22Rv1 (cell line): ENCODE data around the gene COL16A1.

Experiments
- CTCF ChIP-seq: fragments of 450-650 bp; IDR thresholded peaks from 2 replicates; pipeline ENCODE4 v1.5.1; 2017; ENCODE audit warnings: mild to moderate bottlenecking
- ZFX ChIP-seq: fragments of 450-650 bp; IDR thresholded peaks from 2 replicates; pipeline ENCODE4 v1.6.1; 2017; ENCODE audit warnings: antibody characterized with exemption, borderline replicate concordance

GRCh38 chr1:31642366-31642765 is 61.5 kb downstream of the COL16A1 start:
- TF ChIP-seq CTCF = no peak
- TF ChIP-seq ZFX = no peak
